Stimulated activated naive CD8-positive, alpha-beta T cell treated with anti-CD3 and anti-CD28 coated beads, Interleukin-15, Interleukin-2, amounts not matched to agents 100 U/mL and 50 U/mL, for 24 hours (primary cell): ENCODE data around the gene KANSL1.
A peak's percentile ranks its signal among the peaks of the same experiment; 100 is the strongest.
"Not testable (repeated sequence)": the region's sequence is repeated elsewhere in the genome, so short reads cannot be mapped to it uniquely, and the experiment has no call there.

Experiments
- ATAC-seq: fragments of 150-1000 bp; cut with Tn5 transposase; one replicate; pipeline ENCODE4 v1.10.0; 2021
- DNase-seq: peaks from one replicate; pipeline ENCODE4 v3.0.0; 2021

Gene KANSL1

DNA sequence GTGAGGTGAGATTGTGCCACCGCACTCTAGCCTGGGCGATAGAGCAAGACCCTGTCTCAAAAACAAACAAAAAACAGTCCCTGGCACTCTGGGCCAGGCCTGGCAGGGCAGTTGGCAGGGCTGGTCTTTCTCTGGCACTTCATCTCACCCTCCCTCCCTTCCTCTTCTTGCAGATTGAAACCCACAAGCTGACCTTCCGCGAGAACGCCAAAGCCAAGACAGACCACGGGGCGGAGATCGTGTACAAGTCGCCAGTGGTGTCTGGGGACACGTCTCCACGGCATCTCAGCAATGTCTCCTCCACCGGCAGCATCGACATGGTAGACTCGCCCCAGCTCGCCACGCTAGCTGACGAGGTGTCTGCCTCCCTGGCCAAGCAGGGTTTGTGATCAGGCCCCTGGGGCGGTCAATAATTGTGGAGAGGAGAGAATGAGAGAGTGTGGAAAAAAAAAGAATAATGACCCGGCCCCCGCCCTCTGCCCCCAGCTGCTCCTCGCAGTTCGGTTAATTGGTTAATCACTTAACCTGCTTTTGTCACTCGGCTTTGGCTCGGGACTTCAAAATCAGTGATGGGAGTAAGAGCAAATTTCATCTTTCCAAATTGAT is 169.3 kb downstream of the KANSL1 start:
- DNase-seq: no peak
- no peak for ATAC-seq

DNA sequence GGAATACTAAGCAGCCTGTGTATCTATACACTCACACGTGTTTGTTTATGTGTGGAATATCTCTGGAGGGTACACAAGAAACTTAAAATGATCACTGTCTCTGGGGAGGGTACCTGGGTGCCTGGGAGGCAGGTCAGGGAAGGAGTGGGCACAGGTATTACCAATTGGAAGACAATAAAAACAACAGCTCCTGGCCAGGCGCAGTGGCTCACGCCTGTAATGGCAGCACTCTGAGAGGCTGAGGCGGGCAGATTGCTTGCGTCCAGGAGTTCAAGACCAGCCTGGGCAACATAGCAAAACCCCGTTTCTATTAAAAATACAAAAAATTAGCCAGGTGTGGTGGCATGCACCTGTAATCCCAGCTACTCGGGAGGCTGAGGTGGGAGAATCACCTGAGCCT is 169.9 kb downstream of the KANSL1 start:
- not testable (repeated sequence) for ATAC-seq, DNase-seq

DNA sequence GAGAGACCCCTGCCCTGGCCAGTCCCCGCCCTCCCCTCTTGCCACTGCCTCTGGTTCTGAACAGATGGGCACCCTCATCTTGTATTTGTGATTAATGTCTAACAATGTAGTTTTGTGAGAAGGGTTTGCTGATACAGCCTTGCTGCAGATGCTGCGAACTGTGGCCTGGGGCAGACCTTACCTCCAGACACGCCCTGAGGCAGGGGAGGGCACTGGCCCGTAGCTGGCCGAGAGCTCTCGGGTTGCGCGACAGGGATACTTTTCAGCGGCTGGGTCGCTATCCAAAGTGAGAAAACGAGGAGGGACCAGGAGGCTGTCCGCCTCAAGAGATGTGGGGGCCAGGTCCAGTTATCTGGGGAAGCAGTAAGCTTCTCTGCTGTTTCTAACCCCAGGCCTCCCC is 172.2 kb downstream of the KANSL1 start:
- ATAC-seq: peak; percentile 24
- no peak for DNase-seq

DNA sequence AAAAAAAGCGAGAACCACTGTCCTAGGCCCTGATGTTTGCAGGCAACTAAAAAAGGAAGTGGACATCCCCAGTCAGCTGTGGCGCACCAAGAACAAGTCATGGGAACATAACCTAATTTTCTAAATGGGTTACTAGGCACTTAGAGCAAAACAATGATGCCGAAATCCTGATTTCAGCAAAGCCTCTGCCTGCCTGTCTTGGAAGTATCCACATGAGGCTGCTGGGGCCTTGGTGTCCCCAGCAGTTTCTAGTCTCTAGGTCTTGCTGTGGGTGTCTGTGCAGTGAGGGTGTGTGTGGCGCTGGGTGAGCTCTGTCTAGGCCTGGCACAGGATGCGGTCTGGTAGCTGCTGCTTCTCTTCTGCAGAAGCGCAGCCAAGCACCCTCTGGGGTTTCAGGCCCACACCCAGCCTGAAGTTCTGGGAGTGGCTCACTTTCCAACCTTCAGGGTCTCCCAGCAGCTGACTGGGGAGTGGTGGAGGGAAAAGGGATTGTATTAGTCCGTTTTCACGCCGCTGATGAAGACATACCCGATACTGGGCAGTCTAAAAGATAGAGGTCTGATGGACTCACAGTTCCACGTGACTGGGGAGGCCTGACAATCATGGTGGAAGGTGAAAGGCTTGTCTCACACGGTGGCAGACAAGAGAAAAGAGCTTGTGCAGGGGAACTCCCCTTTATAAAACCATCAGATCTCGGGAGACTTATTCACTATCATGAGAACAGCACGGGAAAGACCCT is 173.0 kb downstream of the KANSL1 start:
- DNase-seq (peak; percentile 56), ATAC-seq (peak; percentile 86)

DNA sequence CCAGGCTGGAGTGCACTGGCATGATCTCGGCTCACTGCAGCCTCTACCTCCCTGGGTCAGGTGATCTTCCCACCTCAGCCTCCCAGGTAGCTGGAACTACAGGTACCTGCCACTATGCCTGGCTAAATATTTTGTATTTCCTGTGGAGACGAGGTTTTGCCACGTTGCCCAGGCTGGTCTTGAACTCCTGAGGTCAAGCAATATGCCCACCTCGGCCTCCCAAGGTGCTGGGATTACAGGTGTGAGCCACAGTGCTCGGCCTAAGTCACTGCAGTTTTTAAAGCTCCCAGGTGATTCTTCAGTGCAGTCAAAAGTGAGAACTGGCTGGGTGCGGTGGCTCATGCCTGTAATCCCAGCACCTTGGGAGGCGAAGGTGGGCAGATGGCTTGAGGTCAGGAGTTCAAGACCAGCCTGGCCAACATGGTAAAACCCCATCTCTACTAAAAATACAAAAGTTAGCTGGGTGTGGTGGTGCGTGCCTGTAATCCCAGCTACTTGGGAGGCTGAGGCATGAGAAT is 173.8 kb downstream of the KANSL1 start:
- DNase-seq, ATAC-seq: not testable (repeated sequence)

DNA sequence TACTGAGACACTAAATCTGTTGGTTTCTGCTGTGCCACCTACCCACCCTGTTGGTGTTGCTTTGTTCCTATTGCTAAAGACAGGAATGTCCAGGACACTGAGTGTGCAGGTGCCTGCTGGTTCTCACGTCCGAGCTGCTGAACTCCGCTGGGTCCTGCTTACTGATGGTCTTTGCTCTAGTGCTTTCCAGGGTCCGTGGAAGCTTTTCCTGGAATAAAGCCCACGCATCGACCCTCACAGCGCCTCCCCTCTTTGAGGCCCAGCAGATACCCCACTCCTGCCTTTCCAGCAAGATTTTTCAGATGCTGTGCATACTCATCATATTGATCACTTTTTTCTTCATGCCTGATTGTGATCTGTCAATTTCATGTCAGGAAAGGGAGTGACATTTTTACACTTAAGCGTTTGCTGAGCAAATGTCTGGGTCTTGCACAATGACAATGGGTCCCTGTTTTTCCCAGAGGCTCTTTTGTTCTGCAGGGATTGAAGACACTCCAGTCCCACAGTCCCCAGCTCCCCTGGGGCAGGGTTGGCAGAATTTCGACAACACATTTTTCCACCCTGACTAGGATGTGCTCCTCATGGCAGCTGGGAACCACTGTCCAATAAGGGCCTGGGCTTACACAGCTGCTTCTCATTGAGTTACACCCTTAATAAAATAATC is 179.6 kb downstream of the KANSL1 start:
- no peak for DNase-seq
- no peak for ATAC-seq

DNA sequence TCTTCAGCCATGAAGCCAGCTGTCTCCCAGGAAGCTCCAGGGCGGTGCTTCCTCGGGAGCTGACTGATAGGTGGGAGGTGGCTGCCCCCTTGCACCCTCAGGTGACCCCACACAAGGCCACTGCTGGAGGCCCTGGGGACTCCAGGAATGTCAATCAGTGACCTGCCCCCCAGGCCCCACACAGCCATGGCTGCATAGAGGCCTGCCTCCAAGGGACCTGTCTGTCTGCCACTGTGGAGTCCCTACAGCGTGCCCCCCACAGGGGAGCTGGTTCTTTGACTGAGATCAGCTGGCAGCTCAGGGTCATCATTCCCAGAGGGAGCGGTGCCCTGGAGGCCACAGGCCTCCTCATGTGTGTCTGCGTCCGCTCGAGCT is 180.1 kb downstream of the KANSL1 start:
- ATAC-seq: no peak
- DNase-seq: no peak

DNA sequence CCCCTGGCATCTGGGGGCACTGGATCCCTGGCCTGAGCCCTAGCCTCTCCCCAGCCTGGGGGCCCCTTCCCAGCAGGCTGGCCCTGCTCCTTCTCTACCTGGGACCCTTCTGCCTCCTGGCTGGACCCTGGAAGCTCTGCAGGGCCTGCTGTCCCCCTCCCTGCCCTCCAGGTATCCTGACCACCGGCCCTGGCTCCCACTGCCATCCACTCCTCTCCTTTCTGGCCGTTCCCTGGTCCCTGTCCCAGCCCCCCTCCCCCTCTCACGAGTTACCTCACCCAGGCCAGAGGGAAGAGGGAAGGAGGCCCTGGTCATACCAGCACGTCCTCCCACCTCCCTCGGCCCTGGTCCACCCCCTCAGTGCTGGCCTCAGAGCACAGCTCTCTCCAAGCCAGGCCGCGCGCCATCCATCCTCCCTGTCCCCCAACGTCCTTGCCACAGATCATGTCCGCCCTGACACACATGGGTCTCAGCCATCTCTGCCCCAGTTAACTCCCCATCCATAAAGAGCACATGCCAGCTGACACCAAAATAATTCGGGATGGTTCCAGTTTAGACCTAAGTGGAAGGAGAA is 180.6 kb downstream of the KANSL1 start:
- no peak for DNase-seq
- no peak for ATAC-seq

DNA sequence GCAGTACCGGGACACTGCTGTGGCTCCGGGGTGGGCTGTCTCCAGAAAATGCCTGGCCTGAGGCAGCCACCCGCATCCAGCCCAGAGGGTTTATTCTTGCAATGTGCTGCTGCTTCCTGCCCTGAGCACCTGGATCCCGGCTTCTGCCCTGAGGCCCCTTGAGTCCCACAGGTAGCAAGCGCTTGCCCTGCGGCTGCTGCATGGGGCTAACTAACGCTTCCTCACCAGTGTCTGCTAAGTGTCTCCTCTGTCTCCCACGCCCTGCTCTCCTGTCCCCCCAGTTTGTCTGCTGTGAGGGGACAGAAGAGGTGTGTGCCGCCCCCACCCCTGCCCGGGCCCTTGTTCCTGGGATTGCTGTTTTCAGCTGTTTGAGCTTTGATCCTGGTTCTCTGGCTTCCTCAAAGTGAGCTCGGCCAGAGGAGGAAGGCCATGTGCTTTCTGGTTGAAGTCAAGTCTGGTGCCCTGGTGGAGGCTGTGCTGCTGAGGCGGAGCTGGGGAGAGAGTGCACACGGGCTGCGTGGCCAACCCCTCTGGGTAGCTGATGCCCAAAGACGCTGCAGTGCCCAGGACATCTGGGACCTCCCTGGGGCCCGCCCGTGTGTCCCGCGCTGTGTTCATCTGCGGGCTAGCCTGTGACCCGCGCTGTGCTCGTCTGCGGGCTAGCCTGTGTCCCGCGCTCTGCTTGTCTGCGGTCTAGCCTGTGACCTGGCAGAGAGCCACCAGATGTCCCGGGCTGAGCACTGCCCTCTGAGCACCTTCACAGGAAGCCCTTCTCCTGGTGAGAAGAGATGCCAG is 181.3 kb downstream of the KANSL1 start:
- no peak for DNase-seq
- ATAC-seq: no peak

DNA sequence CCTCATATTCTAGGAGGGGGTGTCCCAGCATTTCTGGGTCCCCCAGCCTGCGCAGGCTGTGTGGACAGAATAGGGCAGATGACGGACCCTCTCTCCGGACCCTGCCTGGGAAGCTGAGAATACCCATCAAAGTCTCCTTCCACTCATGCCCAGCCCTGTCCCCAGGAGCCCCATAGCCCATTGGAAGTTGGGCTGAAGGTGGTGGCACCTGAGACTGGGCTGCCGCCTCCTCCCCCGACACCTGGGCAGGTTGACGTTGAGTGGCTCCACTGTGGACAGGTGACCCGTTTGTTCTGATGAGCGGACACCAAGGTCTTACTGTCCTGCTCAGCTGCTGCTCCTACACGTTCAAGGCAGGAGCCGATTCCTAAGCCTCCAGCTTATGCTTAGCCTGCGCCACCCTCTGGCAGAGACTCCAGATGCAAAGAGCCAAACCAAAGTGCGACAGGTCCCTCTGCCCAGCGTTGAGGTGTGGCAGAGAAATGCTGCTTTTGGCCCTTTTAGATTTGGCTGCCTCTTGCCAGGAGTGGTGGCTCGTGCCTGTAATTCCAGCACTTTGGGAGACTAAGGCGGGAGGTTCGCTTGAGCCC is 182.5 kb downstream of the KANSL1 start:
- DNase-seq (no peak), ATAC-seq (no peak)

DNA sequence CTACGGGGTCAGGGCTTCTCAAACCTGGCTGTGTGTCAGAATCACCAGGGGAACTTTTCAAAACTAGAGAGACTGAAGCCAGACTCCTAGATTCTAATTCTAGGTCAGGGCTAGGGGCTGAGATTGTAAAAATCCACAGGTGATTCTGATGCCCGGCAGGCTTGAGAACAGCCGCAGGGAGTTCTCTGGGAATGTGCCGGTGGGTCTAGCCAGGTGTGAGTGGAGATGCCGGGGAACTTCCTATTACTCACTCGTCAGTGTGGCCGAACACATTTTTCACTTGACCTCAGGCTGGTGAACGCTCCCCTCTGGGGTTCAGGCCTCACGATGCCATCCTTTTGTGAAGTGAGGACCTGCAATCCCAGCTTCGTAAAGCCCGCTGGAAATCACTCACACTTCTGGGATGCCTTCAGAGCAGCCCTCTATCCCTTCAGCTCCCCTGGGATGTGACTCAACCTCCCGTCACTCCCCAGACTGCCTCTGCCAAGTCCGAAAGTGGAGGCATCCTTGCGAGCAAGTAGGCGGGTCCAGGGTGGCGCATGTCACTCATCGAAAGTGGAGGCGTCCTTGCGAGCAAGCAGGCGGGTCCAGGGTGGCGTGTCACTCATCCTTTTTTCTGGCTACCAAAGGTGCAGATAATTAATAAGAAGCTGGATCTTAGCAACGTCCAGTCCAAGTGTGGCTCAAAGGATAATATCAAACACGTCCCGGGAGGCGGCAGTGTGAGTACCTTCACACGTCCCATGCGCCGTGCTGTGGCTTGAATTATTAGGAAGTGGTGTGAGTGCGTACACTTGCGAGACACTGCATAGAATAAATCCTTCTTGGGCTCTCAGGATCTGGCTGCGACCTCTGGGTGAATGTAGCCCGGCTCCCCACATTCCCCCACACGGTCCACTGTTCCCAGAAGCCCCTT is 183.3 kb downstream of the KANSL1 start:
- no peak for DNase-seq
- ATAC-seq: no peak

DNA sequence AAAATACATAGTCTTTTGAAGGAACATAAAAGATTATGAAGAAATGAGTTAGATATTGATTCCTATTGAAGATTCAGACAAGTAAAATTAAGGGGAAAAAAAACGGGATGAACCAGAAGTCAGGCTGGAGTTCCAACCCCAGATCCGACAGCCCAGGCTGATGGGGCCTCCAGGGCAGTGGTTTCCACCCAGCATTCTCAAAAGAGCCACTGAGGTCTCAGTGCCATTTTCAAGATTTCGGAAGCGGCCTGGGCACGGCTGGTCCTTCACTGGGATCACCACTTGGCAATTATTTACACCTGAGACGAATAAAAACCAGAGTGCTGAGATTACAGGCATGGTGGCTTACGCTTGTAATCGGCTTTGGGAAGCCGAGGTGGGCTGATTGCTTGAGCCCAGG is 184.6 kb downstream of the KANSL1 start:
- ATAC-seq: no peak
- DNase-seq: no peak

DNA sequence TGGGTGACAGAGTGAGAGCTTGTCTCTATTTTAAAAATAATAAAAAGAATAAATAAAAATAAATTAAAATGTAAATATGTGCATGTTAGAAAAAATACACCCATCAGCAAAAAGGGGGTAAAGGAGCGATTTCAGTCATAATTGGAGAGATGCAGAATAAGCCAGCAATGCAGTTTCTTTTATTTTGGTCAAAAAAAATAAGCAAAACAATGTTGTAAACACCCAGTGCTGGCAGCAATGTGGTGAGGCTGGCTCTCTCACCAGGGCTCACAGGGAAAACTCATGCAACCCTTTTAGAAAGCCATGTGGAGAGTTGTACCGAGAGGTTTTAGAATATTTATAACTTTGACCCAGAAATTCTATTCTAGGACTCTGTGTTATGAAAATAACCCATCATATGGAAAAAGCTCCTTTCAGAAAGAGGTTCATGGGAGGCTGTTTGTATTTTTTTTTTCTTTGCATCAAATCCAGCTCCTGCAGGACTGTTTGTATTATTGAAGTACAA is 185.7 kb downstream of the KANSL1 start:
- DNase-seq: no peak
- no peak for ATAC-seq

DNA sequence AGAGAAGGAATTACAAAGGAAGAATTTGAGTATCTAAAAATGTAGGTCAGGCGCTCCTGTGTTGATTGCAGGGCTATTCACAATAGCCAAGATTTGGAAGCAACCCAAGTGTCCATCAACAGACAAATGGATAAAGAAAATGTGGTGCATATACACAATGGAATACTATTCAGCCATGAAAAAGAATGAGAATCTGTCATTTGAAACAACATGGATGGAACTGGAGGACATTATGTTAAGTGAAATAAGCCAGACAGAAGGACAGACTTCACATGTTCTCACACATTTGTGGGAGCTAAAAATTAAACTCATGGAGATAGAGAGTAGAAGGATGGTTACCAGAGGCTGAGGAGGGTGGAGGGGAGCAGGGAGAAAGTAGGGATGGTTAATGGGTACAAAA is 187.1 kb downstream of the KANSL1 start:
- ATAC-seq, DNase-seq: not testable (repeated sequence)

DNA sequence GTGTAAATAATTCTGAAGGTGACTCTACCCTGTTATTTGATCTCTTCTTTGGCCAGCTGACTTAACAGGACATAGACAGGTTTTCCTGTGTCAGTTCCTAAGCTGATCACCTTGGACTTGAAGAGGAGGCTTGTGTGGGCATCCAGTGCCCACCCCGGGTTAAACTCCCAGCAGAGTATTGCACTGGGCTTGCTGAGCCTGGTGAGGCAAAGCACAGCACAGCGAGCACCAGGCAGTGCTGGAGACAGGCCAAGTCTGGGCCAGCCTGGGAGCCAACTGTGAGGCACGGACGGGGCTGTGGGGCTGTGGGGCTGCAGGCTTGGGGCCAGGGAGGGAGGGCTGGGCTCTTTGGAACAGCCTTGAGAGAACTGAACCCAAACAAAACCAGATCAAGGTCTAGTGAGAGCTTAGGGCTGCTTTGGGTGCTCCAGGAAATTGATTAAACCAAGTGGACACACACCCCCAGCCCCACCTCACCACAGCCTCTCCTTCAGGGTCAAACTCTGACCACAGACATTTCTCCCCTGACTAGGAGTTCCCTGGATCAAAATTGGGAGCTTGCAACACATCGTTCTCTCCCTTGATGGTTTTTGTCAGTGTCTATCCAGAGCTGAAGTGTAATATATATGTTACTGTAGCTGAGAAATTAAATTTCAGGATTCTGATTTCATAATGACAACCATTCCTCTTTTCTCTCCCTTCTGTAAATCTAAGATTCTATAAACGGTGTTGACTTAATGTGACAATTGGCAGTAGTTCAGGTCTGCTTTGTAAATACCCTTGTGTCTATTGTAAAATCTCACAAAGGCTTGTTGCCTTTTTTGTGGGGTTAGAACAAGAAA is 189.1 kb downstream of the KANSL1 start:
- no peak for DNase-seq
- ATAC-seq: no peak

DNA sequence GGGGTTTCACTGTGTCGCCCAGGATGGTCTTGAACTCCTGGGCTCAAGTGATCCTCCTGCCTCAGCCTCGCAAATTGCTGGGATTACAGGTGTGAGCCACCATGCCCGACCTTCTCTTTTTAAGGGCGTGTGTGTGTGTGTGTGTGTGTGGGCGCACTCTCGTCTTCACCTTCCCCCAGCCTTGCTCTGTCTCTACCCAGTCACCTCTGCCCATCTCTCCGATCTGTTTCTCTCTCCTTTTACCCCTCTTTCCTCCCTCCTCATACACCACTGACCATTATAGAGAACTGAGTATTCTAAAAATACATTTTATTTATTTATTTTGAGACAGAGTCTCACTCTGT is 190.3 kb downstream of the KANSL1 start:
- ATAC-seq (no peak), DNase-seq (no peak)

DNA sequence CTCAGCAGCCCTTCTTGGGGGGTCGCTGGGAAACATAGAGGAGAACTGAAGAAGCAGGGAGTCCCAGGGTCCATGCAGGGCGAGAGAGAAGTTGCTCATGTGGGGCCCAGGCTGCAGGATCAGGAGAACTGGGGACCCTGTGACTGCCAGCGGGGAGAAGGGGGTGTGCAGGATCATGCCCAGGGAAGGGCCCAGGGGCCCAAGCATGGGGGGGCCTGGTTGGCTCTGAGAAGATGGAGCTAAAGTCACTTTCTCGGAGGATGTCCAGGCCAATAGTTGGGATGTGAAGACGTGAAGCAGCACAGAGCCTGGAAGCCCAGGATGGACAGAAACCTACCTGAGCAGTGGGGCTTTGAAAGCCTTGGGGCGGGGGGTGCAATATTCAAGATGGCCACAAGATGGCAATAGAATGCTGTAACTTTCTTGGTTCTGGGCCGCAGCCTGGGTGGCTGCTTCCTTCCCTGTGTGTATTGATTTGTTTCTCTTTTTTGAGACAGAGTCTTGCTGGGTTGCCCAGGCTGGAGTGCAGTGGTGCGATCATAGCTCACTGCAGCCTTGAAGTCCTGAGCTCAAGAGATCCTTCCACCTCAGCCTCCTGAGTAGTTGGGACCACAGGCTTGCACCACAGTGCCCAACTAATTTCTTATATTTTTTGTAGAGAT is 190.8 kb downstream of the KANSL1 start:
- ATAC-seq (peak; percentile 83), DNase-seq (peak; percentile 73)

DNA sequence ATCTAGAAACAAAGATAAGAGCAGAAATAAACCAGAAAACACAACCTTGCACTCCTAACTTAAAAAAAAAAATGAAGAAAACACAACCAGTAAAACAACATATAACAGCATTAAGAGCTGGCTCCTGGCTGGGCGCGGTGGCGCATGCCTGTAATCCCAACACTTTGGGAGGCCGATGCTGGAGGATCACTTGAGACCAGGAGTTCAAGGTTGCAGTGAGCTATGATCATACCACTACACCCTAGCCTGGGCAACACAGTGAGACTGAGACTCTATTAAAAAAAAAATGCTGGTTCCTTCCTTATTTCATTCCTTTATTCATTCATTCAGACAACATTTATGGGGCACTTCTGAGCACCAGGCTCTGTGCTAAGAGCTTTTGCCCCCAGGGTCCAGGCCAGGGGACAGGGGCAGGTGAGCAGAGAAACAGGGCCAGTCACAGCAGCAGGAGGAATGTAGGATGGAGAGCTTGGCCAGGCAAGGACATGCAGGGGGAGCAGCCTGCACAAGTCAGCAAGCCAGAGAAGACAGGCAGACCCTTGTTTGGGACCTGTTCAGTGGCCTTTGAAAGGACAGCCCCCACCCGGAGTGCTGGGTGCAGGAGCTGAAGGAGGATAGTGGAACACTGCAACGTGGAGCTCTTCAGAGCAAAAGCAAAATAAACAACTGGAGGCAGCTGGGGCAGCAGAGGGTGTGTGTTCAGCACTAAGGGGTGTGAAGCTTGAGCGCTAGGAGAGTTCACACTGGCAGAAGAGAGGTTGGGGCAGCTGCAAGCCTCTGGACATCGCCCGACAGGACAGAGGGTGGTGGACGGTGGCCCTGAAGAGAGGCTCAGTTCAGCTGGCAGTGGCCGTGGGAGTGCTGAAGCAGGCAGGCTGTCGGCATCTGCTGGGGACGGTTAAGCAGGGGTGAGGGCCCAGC is 191.6 kb downstream of the KANSL1 start:
- ATAC-seq (no peak), DNase-seq (no peak)
